ENCODE results near the gene GHDC. TPM values are rescaled to one million over a fixed set of nuclear protein-coding genes. Genes with fewer than 3 reads are reported as not detected.

Gene GHDC
- total and polyA plus RNA-seq, 2 of the 13 experiments (the other 11 are each of a cell fraction or from before 2014, with no cell fraction given), result 15.4 to 22.5 TPM

- TF ChIP-seq RBAK (CRISPR knock-in tag; IDR thresholded peaks at IDR 0.05), result 0 out of 2 replicates have a peak, but pooled peaks have one; percentile 48
- no peak; the same call in 1 of the 2 replicates for TF ChIP-seq NFATC3 (CRISPR knock-in tag; IDR thresholded peaks at IDR 0.05)
- no peak for TF ChIP-seq SP2 (CRISPR knock-in tag; IDR thresholded peaks at IDR 0.05)
- TF ChIP-seq AGO2 (optimal IDR thresholded peaks at IDR 0.05; ENCODE audit: low read depth, low read length), result no peak
- TF ChIP-seq, protein P1, sequence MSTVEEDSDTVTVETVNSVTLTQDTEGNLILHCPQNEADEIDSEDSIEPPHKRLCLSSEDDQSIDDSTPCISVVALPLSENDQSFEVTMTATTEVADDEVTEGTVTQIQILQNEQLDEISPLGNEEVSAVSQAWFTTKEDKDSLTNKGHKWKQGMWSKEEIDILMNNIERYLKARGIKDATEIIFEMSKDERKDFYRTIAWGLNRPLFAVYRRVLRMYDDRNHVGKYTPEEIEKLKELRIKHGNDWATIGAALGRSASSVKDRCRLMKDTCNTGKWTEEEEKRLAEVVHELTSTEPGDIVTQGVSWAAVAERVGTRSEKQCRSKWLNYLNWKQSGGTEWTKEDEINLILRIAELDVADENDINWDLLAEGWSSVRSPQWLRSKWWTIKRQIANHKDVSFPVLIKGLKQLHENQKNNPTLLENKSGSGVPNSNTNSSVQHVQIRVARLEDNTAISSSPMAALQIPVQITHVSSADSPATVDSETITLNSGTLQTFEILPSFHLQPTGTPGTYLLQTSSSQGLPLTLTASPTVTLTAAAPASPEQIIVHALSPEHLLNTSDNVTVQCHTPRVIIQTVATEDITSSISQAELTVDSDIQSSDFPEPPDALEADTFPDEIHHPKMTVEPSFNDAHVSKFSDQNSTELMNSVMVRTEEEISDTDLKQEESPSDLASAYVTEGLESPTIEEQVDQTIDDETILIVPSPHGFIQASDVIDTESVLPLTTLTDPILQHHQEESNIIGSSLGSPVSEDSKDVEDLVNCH (CRISPR knock-in tag; IDR thresholded peaks at IDR 0.05), result no peak
- TF ChIP-seq SSRP1 (CRISPR knock-in tag; IDR thresholded peaks at IDR 0.05), result 0 out of 2 replicates have a peak, but pooled peaks have one; percentile 52
- no peak for TF ChIP-seq ZNF382 (CRISPR knock-in tag; IDR thresholded peaks at IDR 0.05; ENCODE audit: borderline replicate concordance)
- TF ChIP-seq ZNF7 (CRISPR knock-in tag; IDR thresholded peaks at IDR 0.05), result no peak; the same call in 1 of the 2 replicates
- TF ChIP-seq ZNF143 (CRISPR knock-in tag; IDR thresholded peaks at IDR 0.05), result peak; percentile 69
- TF ChIP-seq, protein P2, sequence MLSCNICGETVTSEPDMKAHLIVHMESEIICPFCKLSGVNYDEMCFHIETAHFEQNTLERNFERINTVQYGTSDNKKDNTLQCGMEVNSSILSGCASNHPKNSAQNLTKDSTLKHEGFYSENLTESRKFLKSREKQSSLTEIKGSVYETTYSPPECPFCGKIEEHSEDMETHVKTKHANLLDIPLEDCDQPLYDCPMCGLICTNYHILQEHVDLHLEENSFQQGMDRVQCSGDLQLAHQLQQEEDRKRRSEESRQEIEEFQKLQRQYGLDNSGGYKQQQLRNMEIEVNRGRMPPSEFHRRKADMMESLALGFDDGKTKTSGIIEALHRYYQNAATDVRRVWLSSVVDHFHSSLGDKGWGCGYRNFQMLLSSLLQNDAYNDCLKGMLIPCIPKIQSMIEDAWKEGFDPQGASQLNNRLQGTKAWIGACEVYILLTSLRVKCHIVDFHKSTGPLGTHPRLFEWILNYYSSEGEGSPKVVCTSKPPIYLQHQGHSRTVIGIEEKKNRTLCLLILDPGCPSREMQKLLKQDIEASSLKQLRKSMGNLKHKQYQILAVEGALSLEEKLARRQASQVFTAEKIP (CRISPR knock-in tag; IDR thresholded peaks at IDR 0.05; ENCODE audit: borderline replicate concordance), result no peak
- no peak for TF ChIP-seq NFRKB (IDR thresholded peaks at IDR 0.05)
- no peak for TF ChIP-seq MNT (IDR thresholded peaks at IDR 0.05)
- TF ChIP-seq U2AF2 (IDR thresholded peaks at IDR 0.05; ENCODE audit: low read depth, low read length), result no peak
- no peak for TF ChIP-seq ZNF496 (CRISPR knock-in tag; IDR thresholded peaks at IDR 0.05; ENCODE audit: insufficient replicate concordance)
- peak; percentile 73; the same call in 1 of the 2 replicates for TF ChIP-seq HDAC2 (CRISPR knock-in tag; IDR thresholded peaks at IDR 0.05)
- peak; percentile 90 for TF ChIP-seq ZNF883 (CRISPR knock-in tag; IDR thresholded peaks at IDR 0.05; ENCODE audit: not compliant biosample characterization)
- TF ChIP-seq EZH2 (conservative IDR thresholded peaks at IDR 0.05; ENCODE audit: low read depth, low read length), result no peak
- peak; percentile 92 for TF ChIP-seq STAT5B (CRISPR knock-in tag; IDR thresholded peaks at IDR 0.05)
- TF ChIP-seq, protein P3, sequence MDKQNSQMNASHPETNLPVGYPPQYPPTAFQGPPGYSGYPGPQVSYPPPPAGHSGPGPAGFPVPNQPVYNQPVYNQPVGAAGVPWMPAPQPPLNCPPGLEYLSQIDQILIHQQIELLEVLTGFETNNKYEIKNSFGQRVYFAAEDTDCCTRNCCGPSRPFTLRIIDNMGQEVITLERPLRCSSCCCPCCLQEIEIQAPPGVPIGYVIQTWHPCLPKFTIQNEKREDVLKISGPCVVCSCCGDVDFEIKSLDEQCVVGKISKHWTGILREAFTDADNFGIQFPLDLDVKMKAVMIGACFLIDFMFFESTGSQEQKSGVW (CRISPR knock-in tag; IDR thresholded peaks at IDR 0.05; ENCODE audit: borderline replicate concordance), result no peak
- no peak for TF ChIP-seq ZNF260 (CRISPR knock-in tag; IDR thresholded peaks at IDR 0.05; ENCODE audit: borderline replicate concordance, low read depth)
- peak; percentile 97 for TF ChIP-seq ZNF773 (CRISPR knock-in tag; IDR thresholded peaks at IDR 0.05; ENCODE audit: borderline replicate concordance)
- peak; percentile 98 for TF ChIP-seq HOXA5 (CRISPR knock-in tag; IDR thresholded peaks at IDR 0.05)
- TF ChIP-seq ZNF724P (CRISPR knock-in tag; IDR thresholded peaks at IDR 0.05; ENCODE audit: borderline replicate concordance), result 0 out of 2 replicates have a peak, but pooled peaks have one; percentile 43
- peak; percentile 87 for TF ChIP-seq ATF7-NPFF (CRISPR knock-in tag; IDR thresholded peaks at IDR 0.05; ENCODE audit: low read depth)
These were observed 14.3 kb downstream of the GHDC start (continued) for GRCh38 chr17:42179911-42180410.
